Heart left ventricle (tissue), 13 donors: ENCODE data around the gene STK36.

Source experiments
- CTCF ChIP-seq, 12 donors: fragments of 200-600 bp; sonication (generic) in 4 of 12; IDR thresholded peaks; one replicate each; pipeline versions ENCODE4 v1.5.0 to v1.8.0; 2018 to 2022; ENCODE audit warnings: antibody characterized with exemption in 12 of 12, mild to moderate bottlenecking in 5 of 12
- POLR2A ChIP-seq, 2 donors: fragments of 450-650 bp; IDR thresholded peaks; one replicate each; pipeline ENCODE4 v1.6.1; 2017; ENCODE audit warnings: antibody characterized with exemption in 2 of 2, mild to moderate bottlenecking in 2 of 2, moderate library complexity in 2 of 2
- donor health status: ischemic (EF 13 %, LVEDD 7.1; RV severe dilation, severe dysfunction).
- donor health status: DM: no; HTN: yes; CAD: no.
- donor health status: DM: no; HTN: no; CAD: no.
- donor health status: ischemic (EF 25% LVEDD 6.9; RV normal size, moderate dysfunction).
- donor health status: ischemic (EF 25% LVEDD 5.7; RV mildly dilated, moderate dysfunction).
- donor health status: ischemic (EF 35%, LVEDD 5.7; RV mildly dilated, moderate dysfunction).
- donor health status: nonischemic (EF 11% LVEDD 7.7; RV severe dilation, severe dysfunction).
- donor health status: DM: yes; HTN: yes; CAD: no.
- donor health status: PGD.
- donor health status: ischemic (EF 29% LVEDD 5.4; RV normal size, mild dysfunction).
- donor health status: nonischemic (EF 23%, LVEDD 6.1; RV moderate dilation, normal function).

- TF ChIP-seq POLR2A (IDR thresholded peaks at IDR 0.05) (no peak), CTCF (IDR thresholded peaks at IDR 0.05) (peak in 8 of 12 donors; percentile 11 to 32 (median 24))
Observed at GRCh38 chr2:218727502-218728165, 55.7 kb downstream of the STK36 start.
